Measurements from ENCODE around the gene PLRG1. TPM values are rescaled to one million over a fixed set of nuclear protein-coding genes. Genes with fewer than 3 reads are reported as not detected.

The PLRG1 gene
- total RNA-seq, 1 donor from 2014 or later: 95.7 TPM

DNA sequence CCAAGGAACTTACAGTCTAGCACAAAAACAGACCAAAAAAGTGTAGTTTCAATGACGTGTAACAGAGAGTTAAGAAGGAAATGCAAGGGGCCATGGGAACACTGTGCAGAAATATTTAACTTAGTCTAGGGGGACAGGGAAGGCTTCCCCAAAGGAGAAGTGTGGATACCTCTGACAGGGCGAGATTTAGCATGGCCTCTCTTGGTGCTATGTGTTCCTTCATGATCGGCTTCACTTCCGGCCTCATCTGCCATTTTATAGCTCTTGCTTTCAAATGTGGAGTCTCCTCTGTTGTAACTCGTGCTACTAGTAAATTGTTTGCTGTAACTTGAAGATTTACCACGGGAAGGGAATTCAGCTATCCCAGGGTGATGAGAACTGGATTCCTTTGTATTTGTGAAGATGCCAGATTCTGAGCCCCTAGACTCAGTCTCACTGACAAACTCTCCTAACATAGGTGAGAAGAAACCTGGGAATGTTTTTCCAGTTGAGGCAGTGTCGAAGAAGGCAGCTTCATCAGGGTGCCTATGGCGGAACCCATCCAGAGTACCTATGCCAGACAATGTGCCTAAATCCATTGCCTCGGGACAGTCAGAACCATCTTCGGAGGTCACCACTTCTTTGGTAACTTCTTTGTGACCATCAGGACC is 35.3 kb upstream of the PLRG1 start:
- no peaks in the 10 kb centered on the region for H3K36me3 Mint-ChIP-seq
- H3K4me1 Mint-ChIP-seq (ENCODE audit: unreplicated experiment): peaks cover 4% of the 10 kb centered on the region
- no peak for DNase-seq (ENCODE audit: extremely low spot score, unreplicated experiment)
- TF ChIP-seq, protein P1, sequence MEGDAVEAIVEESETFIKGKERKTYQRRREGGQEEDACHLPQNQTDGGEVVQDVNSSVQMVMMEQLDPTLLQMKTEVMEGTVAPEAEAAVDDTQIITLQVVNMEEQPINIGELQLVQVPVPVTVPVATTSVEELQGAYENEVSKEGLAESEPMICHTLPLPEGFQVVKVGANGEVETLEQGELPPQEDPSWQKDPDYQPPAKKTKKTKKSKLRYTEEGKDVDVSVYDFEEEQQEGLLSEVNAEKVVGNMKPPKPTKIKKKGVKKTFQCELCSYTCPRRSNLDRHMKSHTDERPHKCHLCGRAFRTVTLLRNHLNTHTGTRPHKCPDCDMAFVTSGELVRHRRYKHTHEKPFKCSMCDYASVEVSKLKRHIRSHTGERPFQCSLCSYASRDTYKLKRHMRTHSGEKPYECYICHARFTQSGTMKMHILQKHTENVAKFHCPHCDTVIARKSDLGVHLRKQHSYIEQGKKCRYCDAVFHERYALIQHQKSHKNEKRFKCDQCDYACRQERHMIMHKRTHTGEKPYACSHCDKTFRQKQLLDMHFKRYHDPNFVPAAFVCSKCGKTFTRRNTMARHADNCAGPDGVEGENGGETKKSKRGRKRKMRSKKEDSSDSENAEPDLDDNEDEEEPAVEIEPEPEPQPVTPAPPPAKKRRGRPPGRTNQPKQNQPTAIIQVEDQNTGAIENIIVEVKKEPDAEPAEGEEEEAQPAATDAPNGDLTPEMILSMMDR (conservative IDR thresholded peaks at IDR 0.05): no peak
- no peaks in the 10 kb centered on the region for H3K9me3 Mint-ChIP-seq
- H3K4me3 Mint-ChIP-seq: no peak overlapping the region
- no peak overlapping the region for H3K27ac Mint-ChIP-seq
- H3K27me3 Mint-ChIP-seq: peaks cover 9% of the 10 kb centered on the region

- H3K27me3 Mint-ChIP-seq: peaks cover 6% of the 10 kb centered on the region
- H3K36me3 Mint-ChIP-seq: no peaks in the 10 kb centered on the region
- H3K4me1 Mint-ChIP-seq (ENCODE audit: unreplicated experiment): peaks cover under 1% of the 10 kb centered on the region
- DNase-seq (ENCODE audit: extremely low spot score, unreplicated experiment): no peak
- H3K9me3 Mint-ChIP-seq: no peaks in the 10 kb centered on the region
- no peak overlapping the region for H3K4me3 Mint-ChIP-seq
- H3K27ac Mint-ChIP-seq: no peak overlapping the region
- TF ChIP-seq, protein P1 (conservative IDR thresholded peaks at IDR 0.05): no peak
Observed at GRCh38 chr4:154584259-154584658, 34.1 kb upstream of the PLRG1 start.

GRCh38 chr4:154583677-154584076 is 33.5 kb upstream of the PLRG1 start:
- peaks cover 5% of the 10 kb centered on the region for H3K27me3 Mint-ChIP-seq
- TF ChIP-seq, protein P1 (conservative IDR thresholded peaks at IDR 0.05): no peak
- no peaks in the 10 kb centered on the region for H3K36me3 Mint-ChIP-seq
- no peaks in the 10 kb centered on the region for H3K9me3 Mint-ChIP-seq
- no peak for DNase-seq (ENCODE audit: extremely low spot score, unreplicated experiment)
- no peak overlapping the region for H3K4me3 Mint-ChIP-seq
- no peak overlapping the region for H3K27ac Mint-ChIP-seq
- H3K4me1 Mint-ChIP-seq (ENCODE audit: unreplicated experiment): no peaks in the 10 kb centered on the region

GRCh38 chr4:154583230-154583629 is 33.0 kb upstream of the PLRG1 start:
- H3K27ac Mint-ChIP-seq: no peak overlapping the region
- no peak for DNase-seq (ENCODE audit: extremely low spot score, unreplicated experiment)
- H3K36me3 Mint-ChIP-seq: no peaks in the 10 kb centered on the region
- H3K27me3 Mint-ChIP-seq: peaks cover 5% of the 10 kb centered on the region
- H3K4me3 Mint-ChIP-seq: no peak overlapping the region
- H3K4me1 Mint-ChIP-seq (ENCODE audit: unreplicated experiment): no peaks in the 10 kb centered on the region
- TF ChIP-seq, protein P1 (conservative IDR thresholded peaks at IDR 0.05): no peak
- H3K9me3 Mint-ChIP-seq: no peaks in the 10 kb centered on the region

GRCh38 chr4:154582723-154583122 is 32.5 kb upstream of the PLRG1 start:
- Mint-ChIP-seq H3K4me3 (no peak overlapping the region), H3K4me1 (ENCODE audit: unreplicated experiment) (no peaks in the 10 kb centered on the region), H3K36me3 (no peaks in the 10 kb centered on the region), H3K27ac (no peak overlapping the region), H3K9me3 (no peaks in the 10 kb centered on the region), H3K27me3 (peaks cover 5% of the 10 kb centered on the region)
- no peak for DNase-seq (ENCODE audit: extremely low spot score, unreplicated experiment)
- TF ChIP-seq, protein P1 (conservative IDR thresholded peaks at IDR 0.05): no peak
